Ovary (tissue), 3 donors: ENCODE measurements around the gene NDC80.

Source experiments
- POLR2A ChIP-seq: fragments of 450-650 bp; IDR thresholded peaks from one replicate; pipeline ENCODE4 v1.6.1; 2017; ENCODE audit warnings: antibody characterized with exemption, mild to moderate bottlenecking, moderate library complexity
- TF ChIP-seq, protein P1 (sequence below), 3 donors: fragments of 450-650 bp in 2 of 3; fragments of 200-600 bp in 1 of 3; IDR thresholded peaks; one replicate each; pipeline versions ENCODE4 v1.5.1 to v1.8.0; 2016 to 2022; ENCODE audit warnings: antibody characterized with exemption in 3 of 3, mild to moderate bottlenecking in 1 of 3
- donor health status: DM: no; HTN: no; CAD: no.

DNA sequence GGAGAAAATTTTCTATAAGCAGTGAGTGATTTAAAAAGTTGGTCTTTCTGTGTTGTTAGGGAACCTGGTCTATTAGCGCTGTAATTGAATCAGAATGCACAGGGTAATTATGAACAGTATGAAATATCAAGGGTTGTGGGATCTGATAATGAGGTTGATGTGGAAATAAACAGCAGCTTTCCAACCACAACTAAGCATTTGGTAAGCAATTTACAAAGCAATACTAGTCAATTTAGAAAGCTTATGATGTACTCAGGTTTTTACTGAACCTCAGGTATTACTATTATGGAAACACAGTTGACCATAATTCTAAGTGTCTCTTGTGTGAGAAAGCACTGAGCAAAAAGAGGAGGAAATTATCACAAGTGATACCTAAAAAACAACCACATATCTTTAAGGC, 73.2 kb downstream of the NDC80 start:
- TF ChIP-seq, protein P1, sequence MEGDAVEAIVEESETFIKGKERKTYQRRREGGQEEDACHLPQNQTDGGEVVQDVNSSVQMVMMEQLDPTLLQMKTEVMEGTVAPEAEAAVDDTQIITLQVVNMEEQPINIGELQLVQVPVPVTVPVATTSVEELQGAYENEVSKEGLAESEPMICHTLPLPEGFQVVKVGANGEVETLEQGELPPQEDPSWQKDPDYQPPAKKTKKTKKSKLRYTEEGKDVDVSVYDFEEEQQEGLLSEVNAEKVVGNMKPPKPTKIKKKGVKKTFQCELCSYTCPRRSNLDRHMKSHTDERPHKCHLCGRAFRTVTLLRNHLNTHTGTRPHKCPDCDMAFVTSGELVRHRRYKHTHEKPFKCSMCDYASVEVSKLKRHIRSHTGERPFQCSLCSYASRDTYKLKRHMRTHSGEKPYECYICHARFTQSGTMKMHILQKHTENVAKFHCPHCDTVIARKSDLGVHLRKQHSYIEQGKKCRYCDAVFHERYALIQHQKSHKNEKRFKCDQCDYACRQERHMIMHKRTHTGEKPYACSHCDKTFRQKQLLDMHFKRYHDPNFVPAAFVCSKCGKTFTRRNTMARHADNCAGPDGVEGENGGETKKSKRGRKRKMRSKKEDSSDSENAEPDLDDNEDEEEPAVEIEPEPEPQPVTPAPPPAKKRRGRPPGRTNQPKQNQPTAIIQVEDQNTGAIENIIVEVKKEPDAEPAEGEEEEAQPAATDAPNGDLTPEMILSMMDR (IDR thresholded peaks at IDR 0.05): no peak
- TF ChIP-seq POLR2A: no peak
